Measurements from ENCODE around the gene UPF3B. TPM values are rescaled to one million over a fixed set of nuclear protein-coding genes. Genes with fewer than 3 reads are reported as not detected.
A peak's percentile ranks its signal among the peaks of the same experiment; 100 is the strongest.

Gene UPF3B
- total and polyA plus RNA-seq, 10 of the 15 experiments (the other 5 are each of a cell fraction or from before 2014, with no cell fraction given) = 5.7 to 35.3 (median 22.1) TPM

- TF ChIP-seq EGR1 (IDR thresholded peaks at IDR 0.05; ENCODE audit: borderline replicate concordance in 1 of 2, low read depth in 2 of 2, low read length in 2 of 2) = 0 out of 3 replicates have a peak, but pooled peaks of 1 of the 2 experiments have one; percentile 14
- peak; percentile 96 for TF ChIP-seq POLR2A (IDR thresholded peaks at IDR 0.05; ENCODE audit: low read depth, low read length)
- no peak for TF ChIP-seq HSF1 (IDR thresholded peaks at IDR 0.05; ENCODE audit: low read depth, low read length)
- TF ChIP-seq STAT1 (conservative IDR thresholded peaks at IDR 0.05) = no peak
- no peak for TF ChIP-seq IRF3 (IDR thresholded peaks at IDR 0.05)
- no peak for TF ChIP-seq CEBPB (IDR thresholded peaks at IDR 0.05; ENCODE audit: borderline replicate concordance in 1 of 2, low read depth in 2 of 2, low read length in 2 of 2)
- TF ChIP-seq RUNX3 (IDR thresholded peaks at IDR 0.05; ENCODE audit: low read length) = no peak; the same call in 1 of the 2 replicates
- 0 out of 2 replicates have a peak, but pooled peaks have one; percentile 26 for TF ChIP-seq JUND (IDR thresholded peaks at IDR 0.05; ENCODE audit: low read depth, low read length)
- TF ChIP-seq TAF1 (IDR thresholded peaks at IDR 0.05; ENCODE audit: borderline replicate concordance, low read depth, low read length) = peak; percentile 92
- TF ChIP-seq RFX5 (IDR thresholded peaks at IDR 0.05; ENCODE audit: low read depth, low read length) = peak; percentile 28; the same call in 1 of the 2 replicates
- peak; percentile 55; the same call in 2 of the 3 replicates for TF ChIP-seq POU2F2 (IDR thresholded peaks at IDR 0.05; ENCODE audit: borderline replicate concordance, low read depth, low read length)
- 0 out of 2 replicates have a peak, but pooled peaks have one; percentile 30 for TF ChIP-seq GATAD2B (conservative IDR thresholded peaks at IDR 0.05; ENCODE audit: low read depth)
- 0 out of 4 replicates have a peak, but pooled peaks of 1 of the 2 experiments have one; percentile 16 for TF ChIP-seq BHLHE40 (IDR thresholded peaks at IDR 0.05; ENCODE audit: borderline replicate concordance in 1 of 2, low read depth in 2 of 2, low read length in 1 of 2)
- TF ChIP-seq HCFC1 (IDR thresholded peaks at IDR 0.05; ENCODE audit: low read length) = peak; percentile 60
- TF ChIP-seq ZBED1 (IDR thresholded peaks at IDR 0.05; ENCODE audit: borderline replicate concordance) = 0 out of 2 replicates have a peak, but pooled peaks have one; percentile 36
- TF ChIP-seq PRDM15 (CRISPR knock-in tag; IDR thresholded peaks at IDR 0.05) = no peak
- 0 out of 2 replicates have a peak, but pooled peaks have one; percentile 46 for TF ChIP-seq TARDBP (IDR thresholded peaks at IDR 0.05; ENCODE audit: borderline replicate concordance)
- peak; percentile 37; the same call in 1 of the 2 replicates for TF ChIP-seq NR2F1 (conservative IDR thresholded peaks at IDR 0.05)
- no peak for TF ChIP-seq SMC3 (IDR thresholded peaks at IDR 0.05; ENCODE audit: borderline replicate concordance, low read length)
- TF ChIP-seq TBL1XR1 (IDR thresholded peaks at IDR 0.05; ENCODE audit: low read depth, low read length) = 0 out of 2 replicates have a peak, but pooled peaks have one; percentile 25
- peak; percentile 65 for TF ChIP-seq GABPA (IDR thresholded peaks at IDR 0.05; ENCODE audit: low read depth)
- TF ChIP-seq, protein P1, sequence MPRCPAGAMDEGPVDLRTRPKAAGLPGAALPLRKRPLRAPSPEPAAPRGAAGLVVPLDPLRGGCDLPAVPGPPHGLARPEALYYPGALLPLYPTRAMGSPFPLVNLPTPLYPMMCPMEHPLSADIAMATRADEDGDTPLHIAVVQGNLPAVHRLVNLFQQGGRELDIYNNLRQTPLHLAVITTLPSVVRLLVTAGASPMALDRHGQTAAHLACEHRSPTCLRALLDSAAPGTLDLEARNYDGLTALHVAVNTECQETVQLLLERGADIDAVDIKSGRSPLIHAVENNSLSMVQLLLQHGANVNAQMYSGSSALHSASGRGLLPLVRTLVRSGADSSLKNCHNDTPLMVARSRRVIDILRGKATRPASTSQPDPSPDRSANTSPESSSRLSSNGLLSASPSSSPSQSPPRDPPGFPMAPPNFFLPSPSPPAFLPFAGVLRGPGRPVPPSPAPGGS (IDR thresholded peaks at IDR 0.05; ENCODE audit: borderline replicate concordance, insufficient read depth, low read depth, low read length, poor library complexity, severe bottlenecking) = no peak
Measured at GRCh38 chrX:119871599-119872395, 19.0 kb upstream of the UPF3B start, which contains the start of the genes NDUFA1 and RNF113A (continued).
